RWPE2 (cell line): Measurements from ENCODE around the gene PYGL.
"Not testable (repeated sequence)": the region's sequence is repeated elsewhere in the genome, so short reads cannot be mapped to it uniquely, and the experiment has no call there.

Experiments used
- ATAC-seq: fragments of 200-7000 bp; cut with Tn5 transposase; 3 replicates; pipeline ENCODE4 v1.9.1; 2021; ENCODE audit warnings: low read depth
- DNase-seq: peaks from one replicate; pipeline ENCODE4 v3.0.0-alpha.2; 2020; ENCODE audit warnings: low spot score
- H3K27ac ChIP-seq: fragments of 450-650 bp; 2 replicates; pipeline ENCODE4 v1.5.1; 2017; ENCODE audit warnings: mild to moderate bottlenecking; ENCODE audit not compliant: poor library complexity, severe bottlenecking
- H3K27me3 ChIP-seq: fragments of 250-450 bp; sonication (Bioruptor Pico); 2 replicates; pipeline ENCODE4 v1.5.1; 2021; ENCODE audit warnings: mild to moderate bottlenecking, moderate library complexity; ENCODE audit not compliant: insufficient read depth, poor library complexity, severe bottlenecking
- H3K36me3 ChIP-seq: fragments of 250-450 bp; sonication (Bioruptor Pico); 2 replicates; pipeline ENCODE4 v1.5.1; 2020; ENCODE audit warnings: low read depth, mild to moderate bottlenecking, moderate library complexity
- H3K4me1 ChIP-seq: fragments of 250-450 bp; sonication (Bioruptor Pico); 2 replicates; pipeline ENCODE4 v1.5.1; 2021; ENCODE audit warnings: mild to moderate bottlenecking, moderate library complexity; ENCODE audit not compliant: insufficient read depth, poor library complexity, severe bottlenecking
- H3K4me3 ChIP-seq: fragments of 250-450 bp; sonication (Bioruptor Pico); 2 replicates; pipeline ENCODE4 v1.5.1; 2021; ENCODE audit warnings: mild to moderate bottlenecking, moderate library complexity; ENCODE audit not compliant: severe bottlenecking
- H3K9me3 ChIP-seq: fragments of 250-450 bp; sonication (Bioruptor Pico); 2 replicates; pipeline ENCODE4 v1.5.1; 2021; ENCODE audit warnings: mild to moderate bottlenecking, moderate library complexity; ENCODE audit not compliant: severe bottlenecking
- CTCF ChIP-seq: fragments of 450-650 bp; IDR thresholded peaks from one replicate; pipeline ENCODE4 v1.5.1; 2017; ENCODE audit warnings: mild to moderate bottlenecking, moderate library complexity; ENCODE audit not compliant: poor library complexity, severe bottlenecking

The PYGL gene

GRCh38 chr14:50947446-50947845 is 3.2 kb upstream of the PYGL start:
- Histone ChIP-seq H3K27ac (peak overlapping the region; percentile 5), H3K4me3 (no peak overlapping the region), H3K36me3 (peaks cover 4% of the 10 kb centered on the region), H3K4me1 (peaks cover 10% of the 10 kb centered on the region), H3K9me3 (no peaks in the 10 kb centered on the region), H3K27me3 (no peaks in the 10 kb centered on the region)
- TF ChIP-seq CTCF, result no peak
- DNase-seq (no peak), ATAC-seq (no peak)

- TF ChIP-seq CTCF, result no peak
- DNase-seq (no peak), ATAC-seq (no peak)
Measured at GRCh38 chr14:50946234-50946935, 2.1 kb upstream of the PYGL start.

GRCh38 chr14:50944647-50945413 is 547 bp upstream of the PYGL start:
- Histone ChIP-seq H3K27ac (peak overlapping the region; percentile 78), H3K36me3 (peaks cover 30% of the 10 kb centered on the region), H3K9me3 (no peaks in the 10 kb centered on the region), H3K4me1 (peaks cover 14% of the 10 kb centered on the region), H3K4me3 (peak overlapping the region; percentile 70), H3K27me3 (no peaks in the 10 kb centered on the region)
- ATAC-seq, result peak; percentile 69
- no peak for TF ChIP-seq CTCF
- peak; percentile 74 for DNase-seq

More at GRCh38 chr14:50946234-50946935, 2.1 kb upstream of the PYGL start:
- Histone ChIP-seq H3K27ac (peak overlapping the region; percentile 5), H3K4me3 (no peak overlapping the region), H3K27me3 (no peaks in the 10 kb centered on the region), H3K4me1 (peaks cover 10% of the 10 kb centered on the region), H3K36me3 (peaks cover 15% of the 10 kb centered on the region), H3K9me3 (no peaks in the 10 kb centered on the region)

GRCh38 chr14:50943261-50943942 is 881 bp downstream of the PYGL start:
- Histone ChIP-seq H3K36me3 (peaks cover 35% of the 10 kb centered on the region), H3K9me3 (no peaks in the 10 kb centered on the region), H3K27me3 (no peaks in the 10 kb centered on the region), H3K4me3 (peak overlapping the region; percentile 70), H3K27ac (peak overlapping the region; percentile 78), H3K4me1 (peaks cover 24% of the 10 kb centered on the region)
- no peak for TF ChIP-seq CTCF
- peak; percentile 65 for ATAC-seq
- peak; percentile 84 for DNase-seq

- Histone ChIP-seq H3K36me3 (peaks cover 41% of the 10 kb centered on the region), H3K4me1 (peaks cover 32% of the 10 kb centered on the region)
- not testable (repeated sequence) for H3K27me3 ChIP-seq, DNase-seq, H3K4me3 ChIP-seq, ATAC-seq, H3K27ac ChIP-seq, H3K9me3 ChIP-seq
Measured at GRCh38 chr14:50941638-50942037, 2.6 kb downstream of the PYGL start.
